ENCODE results near the gene HINT3.

The HINT3 gene

DNA sequence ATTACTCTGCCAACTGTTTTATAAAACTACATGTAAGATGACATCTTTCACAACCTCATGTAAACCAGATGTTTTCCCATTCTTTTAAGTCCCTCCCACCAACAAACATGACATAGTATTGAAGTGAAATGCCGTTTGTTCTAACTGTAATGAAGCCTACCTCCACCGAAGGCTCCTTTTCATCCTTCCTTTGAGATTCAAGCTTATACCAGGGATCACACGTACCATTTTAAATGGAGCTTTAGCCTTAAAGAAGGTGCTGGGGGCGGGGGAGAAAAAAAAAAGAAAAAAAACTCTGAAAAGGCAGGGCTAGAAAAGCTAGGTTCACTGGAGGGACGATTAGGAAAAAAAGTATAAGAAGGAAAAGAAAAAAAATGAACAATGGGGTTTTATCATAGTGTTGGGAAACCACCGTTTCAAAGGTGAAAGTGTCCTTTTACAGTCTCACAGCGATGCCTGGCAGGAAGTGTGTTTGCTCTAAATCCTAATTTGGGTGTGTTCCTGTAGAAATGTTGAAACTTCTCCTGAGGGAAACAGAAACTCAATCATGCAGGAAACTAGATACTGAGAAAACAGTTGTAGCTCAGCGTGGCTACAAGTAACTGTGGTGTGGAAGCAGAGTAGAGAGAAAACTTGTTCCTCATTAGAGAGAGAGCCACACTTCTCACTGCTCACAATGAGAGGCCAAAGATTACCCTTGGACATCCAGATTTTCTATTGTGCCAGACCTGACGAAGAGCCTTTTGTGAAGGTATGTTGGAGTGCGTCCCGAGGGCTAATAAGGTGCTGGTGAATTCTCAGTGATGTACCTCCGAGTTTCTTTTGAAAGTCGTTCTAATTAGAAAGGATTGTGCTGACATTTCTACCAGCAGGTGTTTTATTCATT lies 37.6 kb upstream of the HINT3 start:
- peak; percentile 62 for DNase-seq (ENCODE audit: low spot score)
- in situ Hi-C loops (cut with MboI; ENCODE audit: low pct_unique_long_range_greater_than_20kb, low sequenced_read_pairs, unreplicated experiment) = no loop called here
- TF ChIP-seq, protein P1, sequence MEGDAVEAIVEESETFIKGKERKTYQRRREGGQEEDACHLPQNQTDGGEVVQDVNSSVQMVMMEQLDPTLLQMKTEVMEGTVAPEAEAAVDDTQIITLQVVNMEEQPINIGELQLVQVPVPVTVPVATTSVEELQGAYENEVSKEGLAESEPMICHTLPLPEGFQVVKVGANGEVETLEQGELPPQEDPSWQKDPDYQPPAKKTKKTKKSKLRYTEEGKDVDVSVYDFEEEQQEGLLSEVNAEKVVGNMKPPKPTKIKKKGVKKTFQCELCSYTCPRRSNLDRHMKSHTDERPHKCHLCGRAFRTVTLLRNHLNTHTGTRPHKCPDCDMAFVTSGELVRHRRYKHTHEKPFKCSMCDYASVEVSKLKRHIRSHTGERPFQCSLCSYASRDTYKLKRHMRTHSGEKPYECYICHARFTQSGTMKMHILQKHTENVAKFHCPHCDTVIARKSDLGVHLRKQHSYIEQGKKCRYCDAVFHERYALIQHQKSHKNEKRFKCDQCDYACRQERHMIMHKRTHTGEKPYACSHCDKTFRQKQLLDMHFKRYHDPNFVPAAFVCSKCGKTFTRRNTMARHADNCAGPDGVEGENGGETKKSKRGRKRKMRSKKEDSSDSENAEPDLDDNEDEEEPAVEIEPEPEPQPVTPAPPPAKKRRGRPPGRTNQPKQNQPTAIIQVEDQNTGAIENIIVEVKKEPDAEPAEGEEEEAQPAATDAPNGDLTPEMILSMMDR (IDR thresholded peaks at IDR 0.05; ENCODE audit: extremely low read depth, insufficient read depth, missing control alignments) = no peak

DNA sequence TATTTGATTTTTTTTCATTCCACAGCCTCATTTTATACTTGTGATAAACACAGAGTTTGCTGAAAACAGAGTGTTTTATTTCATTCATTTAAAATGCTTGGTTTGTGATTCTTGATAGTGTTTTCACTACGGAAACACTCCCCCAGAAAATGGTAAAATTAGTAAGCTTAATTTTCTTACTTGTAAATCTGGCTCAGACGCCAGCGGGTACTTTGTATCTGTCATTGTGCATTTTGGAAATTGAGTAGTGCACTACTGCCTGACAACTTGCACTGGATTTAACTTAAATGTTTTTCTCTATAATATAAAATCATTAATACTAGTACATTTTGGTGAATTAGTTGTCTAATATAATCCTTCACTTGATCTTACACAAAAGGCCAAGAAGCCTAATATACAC lies 37.0 kb upstream of the HINT3 start:
- in situ Hi-C loops (cut with MboI; ENCODE audit: low pct_unique_long_range_greater_than_20kb, low sequenced_read_pairs, unreplicated experiment) = no loop called here
- TF ChIP-seq, protein P1 (IDR thresholded peaks at IDR 0.05; ENCODE audit: extremely low read depth, insufficient read depth, missing control alignments) = no peak
- DNase-seq (ENCODE audit: low spot score) = no peak

DNA sequence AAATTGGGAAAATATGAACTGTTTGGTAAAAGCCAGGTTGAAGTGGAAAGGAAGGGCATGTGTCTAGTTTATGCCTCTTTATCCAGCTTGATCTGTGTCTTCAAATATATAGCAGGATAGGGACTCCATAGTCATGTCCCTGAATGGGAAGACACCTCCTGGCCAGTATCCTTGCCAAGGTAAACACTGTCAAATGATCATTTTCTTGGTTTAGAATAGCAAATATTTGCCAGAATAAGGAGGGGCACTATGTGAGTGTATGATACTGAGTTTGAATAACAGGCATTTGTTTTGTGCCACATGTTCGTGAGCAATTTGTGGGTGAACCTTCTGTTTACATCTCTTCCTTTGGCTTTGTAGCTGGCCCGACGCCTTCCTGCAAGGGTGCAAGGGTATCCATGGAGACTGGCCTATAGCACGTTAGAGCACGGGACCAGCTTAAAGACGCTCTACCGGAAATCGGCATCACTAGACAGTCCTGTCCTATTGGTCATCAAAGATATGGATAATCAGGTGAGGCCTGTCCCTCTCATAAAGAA lies 34.2 kb upstream of the HINT3 start:
- in situ Hi-C loops (cut with MboI; ENCODE audit: low pct_unique_long_range_greater_than_20kb, low sequenced_read_pairs, unreplicated experiment) = no loop called here
- TF ChIP-seq, protein P1 (IDR thresholded peaks at IDR 0.05; ENCODE audit: extremely low read depth, insufficient read depth, missing control alignments) = no peak
- DNase-seq (ENCODE audit: low spot score) = no peak

DNA sequence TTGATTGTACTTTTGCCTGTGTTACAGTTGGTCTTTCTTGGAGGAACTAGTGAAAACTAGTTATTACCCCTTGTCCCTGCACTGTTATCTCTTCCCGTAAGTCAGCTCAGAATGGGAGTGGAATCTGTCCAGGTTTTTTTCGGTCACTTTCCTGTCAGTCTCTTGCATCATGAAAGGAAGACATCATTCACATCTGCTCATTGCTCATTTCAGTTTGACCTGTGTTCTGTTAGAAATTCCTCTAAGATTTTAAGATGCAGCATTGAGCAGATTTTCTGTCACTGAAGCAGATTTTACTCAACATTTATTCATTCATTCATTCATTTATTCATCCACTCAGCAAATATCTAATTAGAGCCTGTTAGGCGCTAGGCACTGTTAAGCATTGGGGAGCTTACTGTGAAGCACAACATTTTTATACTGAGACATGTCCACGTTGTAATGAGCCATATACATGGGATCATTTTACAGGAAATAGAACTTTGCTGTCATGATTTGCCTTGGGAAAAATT lies 33.1 kb upstream of the HINT3 start:
- TF ChIP-seq, protein P1 (IDR thresholded peaks at IDR 0.05; ENCODE audit: extremely low read depth, insufficient read depth, missing control alignments) = no peak
- DNase-seq (ENCODE audit: low spot score) = no peak
- in situ Hi-C loops (cut with MboI; ENCODE audit: low pct_unique_long_range_greater_than_20kb, low sequenced_read_pairs, unreplicated experiment) = no loop called here

DNA sequence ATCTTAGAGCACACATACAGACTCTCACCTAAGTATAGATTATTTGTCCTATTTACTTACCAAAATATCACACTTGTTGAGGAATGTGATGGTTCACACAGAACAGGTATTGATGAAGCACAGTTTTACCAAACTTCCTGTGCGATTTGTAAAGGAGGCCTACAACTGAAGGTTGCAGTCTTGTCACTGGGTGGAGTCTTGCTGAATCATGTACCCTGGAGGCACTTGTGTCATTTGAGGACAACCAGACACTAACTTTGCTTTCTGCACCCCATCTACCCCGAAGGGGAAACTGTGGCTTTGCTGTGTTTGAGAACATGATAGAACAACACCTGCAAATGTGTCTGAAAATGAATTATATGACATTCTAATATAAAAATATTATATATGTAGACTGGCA lies 32.4 kb upstream of the HINT3 start:
- TF ChIP-seq, protein P1 (IDR thresholded peaks at IDR 0.05; ENCODE audit: extremely low read depth, insufficient read depth, missing control alignments) = no peak
- in situ Hi-C loops (cut with MboI; ENCODE audit: low pct_unique_long_range_greater_than_20kb, low sequenced_read_pairs, unreplicated experiment) = no loop called here
- DNase-seq (ENCODE audit: low spot score) = no peak

DNA sequence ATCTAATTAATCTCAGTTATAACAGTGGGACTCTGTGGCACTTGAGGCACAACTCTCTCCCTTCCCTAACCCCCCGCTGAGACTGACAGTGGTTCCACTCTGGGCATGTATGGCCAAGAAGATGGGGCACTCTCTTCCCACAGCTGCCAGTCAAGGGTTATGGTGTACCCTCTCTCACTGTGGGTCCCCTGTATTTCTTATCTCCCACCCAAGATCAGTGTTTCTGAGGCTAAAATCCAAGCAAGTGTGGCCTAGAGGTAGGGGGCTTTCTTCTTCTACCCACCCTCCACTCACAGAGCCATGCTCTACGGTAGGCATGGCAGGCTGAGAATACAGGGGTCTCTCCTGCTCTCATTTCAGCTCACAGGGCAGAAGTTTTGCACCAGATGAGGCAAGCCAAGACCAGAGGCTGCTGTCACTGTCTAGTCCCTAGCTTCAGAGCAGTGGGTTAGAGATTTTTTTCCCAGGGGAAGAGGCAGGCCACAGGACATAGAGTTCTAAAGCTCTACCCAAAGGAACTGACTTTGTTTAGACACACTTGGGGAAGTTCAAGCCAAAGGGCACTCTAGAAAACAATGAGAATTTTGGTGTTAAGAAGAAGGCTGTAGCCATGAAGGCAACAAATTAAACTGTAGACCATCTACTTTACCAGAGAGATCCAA lies 31.7 kb upstream of the HINT3 start:
- in situ Hi-C loops (cut with MboI; ENCODE audit: low pct_unique_long_range_greater_than_20kb, low sequenced_read_pairs, unreplicated experiment) = no loop called here
- no peak for DNase-seq (ENCODE audit: low spot score)
- TF ChIP-seq, protein P1 (IDR thresholded peaks at IDR 0.05; ENCODE audit: extremely low read depth, insufficient read depth, missing control alignments) = no peak
